Fibroblast of lung (primary cell): ENCODE results near the gene ACAA1. TPM values are rescaled to one million over a fixed set of nuclear protein-coding genes. Genes with fewer than 3 reads are reported as not detected.

Experiments used
- DNase-seq, 2 donors: peaks; one replicate each; pipeline versions ENCODE4 v3.0.0 to v3.0.0-alpha.2; 2010; ENCODE audit warnings: low read depth in 2 of 2
- H2AFZ ChIP-seq: 2 replicates; pipeline ENCODE4 v1.5.1; 2012; ENCODE audit warnings: low read length, control low read depth, inconsistent platforms
- H3K27ac ChIP-seq: 2 replicates; pipeline ENCODE4 v1.5.1; 2011; ENCODE audit warnings: low read length, control low read depth; ENCODE audit not compliant: insufficient read depth
- H3K27me3 ChIP-seq: 2 replicates; pipeline ENCODE4 v1.5.1; 2011; ENCODE audit warnings: mild to moderate bottlenecking, low read length; ENCODE audit not compliant: control insufficient read depth, insufficient read depth
- H3K36me3 ChIP-seq: 2 replicates; pipeline ENCODE4 v1.5.1; 2011; ENCODE audit warnings: low read length; ENCODE audit not compliant: control insufficient read depth, insufficient read depth
- H3K4me1 ChIP-seq: 2 replicates; pipeline ENCODE4 v1.5.1; 2011; ENCODE audit warnings: low read length; ENCODE audit not compliant: control insufficient read depth, insufficient read depth; ENCODE audit errors: extremely low read depth
- H3K4me2 ChIP-seq: 2 replicates; pipeline ENCODE4 v1.5.1; 2011; ENCODE audit warnings: low read length, control low read depth; ENCODE audit not compliant: insufficient read depth; ENCODE audit errors: extremely low read depth
- H3K4me3 ChIP-seq, 4 experiments: fragments of 200-600 bp in 1 of 4; sonication (generic) in 1 of 4; replicated peaks in 1 of 4; 2 replicates each; pipeline ENCODE4 v1.5.1; 2011 to 2016; ENCODE audit warnings: low read length in 4 of 4, low read depth in 3 of 4, mild to moderate bottlenecking in 3 of 4, control low read depth in 2 of 4, inconsistent platforms in 1 of 4, mixed read lengths in 1 of 4; ENCODE audit not compliant: insufficient read depth in 1 of 4; ENCODE audit errors: control extremely low read depth in 1 of 4
- H3K79me2 ChIP-seq: 2 replicates; pipeline ENCODE4 v1.5.1; 2012; ENCODE audit warnings: mild to moderate bottlenecking, low read length, inconsistent platforms; ENCODE audit not compliant: control insufficient read depth, insufficient read depth
- H3K9ac ChIP-seq: 2 replicates; pipeline ENCODE4 v1.5.1; 2011; ENCODE audit warnings: mild to moderate bottlenecking, low read length, control low read depth; ENCODE audit not compliant: insufficient read depth
- H3K9me3 ChIP-seq: 2 replicates; pipeline ENCODE4 v1.5.1; 2012; ENCODE audit warnings: low read depth, low read length; ENCODE audit not compliant: control insufficient read depth, insufficient read depth
- H4K20me1 ChIP-seq: 2 replicates; pipeline ENCODE4 v1.5.1; 2011; ENCODE audit warnings: low read length; ENCODE audit not compliant: control insufficient read depth, insufficient read depth; ENCODE audit errors: extremely low read depth
- CTCF ChIP-seq, 2 donors: IDR thresholded peaks in 1 of 2; conservative IDR thresholded peaks in 1 of 2; 1 replicate in 1 of 2; 2 replicates in 1 of 2; pipeline ENCODE4 v1.5.1; 2011 to 2012; ENCODE audit warnings: low read length in 2 of 2, control low read depth in 1 of 2, inconsistent platforms in 1 of 2, low read depth in 1 of 2, mild to moderate bottlenecking in 1 of 2
- EZH2 ChIP-seq: IDR thresholded peaks from 2 replicates; pipeline ENCODE4 v1.5.1; 2012; ENCODE audit warnings: low read length, control low read depth, mild to moderate bottlenecking; ENCODE audit errors: missing control alignments
- polyA plus RNA-seq, 2 donors: library from polyadenylated mRNA; depleted of rRNA in 1 of 2; stranded (reverse) in 1 of 2; unstranded in 1 of 2; fragments of >200 nt; gene quantifications; 2 replicates each; pipeline ENCODE4 v1.2.1, GENCODE V29; 2011 to 2012; ENCODE audit warnings: missing spikeins in 1 of 2
- total RNA-seq: library from RNA; depleted of rRNA; stranded (reverse); fragments of >200 nt; gene quantifications from 2 replicates; pipeline ENCODE4 v1.2.1, GENCODE V29; 2014

The ACAA1 gene
- total and polyA plus RNA-seq, 2 donors (not counting 1 experiment from before 2014, with no cell fraction given), result 40.6 to 41.0 TPM

GRCh38 chr3:38101811-38102443, 35.0 kb downstream of the ACAA1 start:
- Histone ChIP-seq H3K4me2 (no peak overlapping the region), H3K4me1 (no peaks in the 10 kb centered on the region), H3K27ac (no peak overlapping the region), H3K27me3 (peaks cover 16% of the 10 kb centered on the region), H3K4me3 (no peak overlapping the region), H2AFZ (no peak overlapping the region), H3K36me3 (no peaks in the 10 kb centered on the region), H3K9me3 (no peaks in the 10 kb centered on the region), H4K20me1 (no peaks in the 10 kb centered on the region), H3K9ac (no peak overlapping the region), H3K79me2 (no peaks in the 10 kb centered on the region)
- TF ChIP-seq EZH2 (no peak), CTCF (conservative IDR thresholded peaks at IDR 0.05 in 1 of 2, IDR thresholded peaks at IDR 0.05 in 1 of 2; ENCODE audit: low read depth in 1 of 2, low read length in 2 of 2) (no peak)
- no peak for DNase-seq

- H3K4me2 ChIP-seq, result no peak overlapping the region
- H3K4me3 ChIP-seq, result no peak overlapping the region
- H3K27ac ChIP-seq, result no peak overlapping the region
- no peak overlapping the region for H3K9ac ChIP-seq
- H3K4me1 ChIP-seq, result no peaks in the 10 kb centered on the region
- H2AFZ ChIP-seq, result no peak overlapping the region
- no peaks in the 10 kb centered on the region for H3K9me3 ChIP-seq
- no peaks in the 10 kb centered on the region for H4K20me1 ChIP-seq
- H3K27me3 ChIP-seq, result peaks cover 16% of the 10 kb centered on the region
- no peaks in the 10 kb centered on the region for H3K36me3 ChIP-seq
- TF ChIP-seq EZH2, result no peak
- TF ChIP-seq CTCF (conservative IDR thresholded peaks at IDR 0.05 in 1 of 2, IDR thresholded peaks at IDR 0.05 in 1 of 2; ENCODE audit: low read depth in 1 of 2, low read length in 2 of 2), result no peak
- H3K79me2 ChIP-seq, result no peaks in the 10 kb centered on the region
- DNase-seq, result no peak
Measured at GRCh38 chr3:38100498-38100897, 36.4 kb downstream of the ACAA1 start.

- DNase-seq, result no peak
- TF ChIP-seq EZH2 (no peak), CTCF (conservative IDR thresholded peaks at IDR 0.05 in 1 of 2, IDR thresholded peaks at IDR 0.05 in 1 of 2; ENCODE audit: low read depth in 1 of 2, low read length in 2 of 2) (no peak)
- Histone ChIP-seq H3K27ac (no peak overlapping the region), H3K4me2 (no peak overlapping the region), H3K9ac (no peak overlapping the region), H2AFZ (no peak overlapping the region), H3K27me3 (peaks cover 19% of the 10 kb centered on the region), H3K9me3 (no peaks in the 10 kb centered on the region), H3K36me3 (no peaks in the 10 kb centered on the region), H3K4me1 (no peaks in the 10 kb centered on the region), H3K79me2 (no peaks in the 10 kb centered on the region), H3K4me3 (no peak overlapping the region), H4K20me1 (no peaks in the 10 kb centered on the region)
Measured at GRCh38 chr3:38099518-38099917, 37.4 kb downstream of the ACAA1 start.
